A549 (cell line): ENCODE measurements around the gene GHR. TPM values are rescaled to one million over a fixed set of nuclear protein-coding genes. Genes with fewer than 3 reads are reported as not detected.

ENCODE experiments used
- ATAC-seq, 2 experiments: fragments of 200-7000 bp in 1 of 2; fragments of >200 bp in 1 of 2; cut with Nextera tagmentation in 1 of 2; cut with Tn5 transposase in 1 of 2; 3 replicates each; pipeline versions ENCODE4 v1.8.0 to v1.9.1; 2018 to 2020; ENCODE audit warnings: mild to moderate bottlenecking in 1 of 2, moderate library complexity in 1 of 2
- CTCF ChIA-PET: fragments of 300-600 bp; sonication (Branson Sonifier 250); formaldehyde crosslinking; extraction: SDS; loops from one replicate; lab custom pipeline; 2021; ENCODE audit warnings: antibody characterized with exemption, inconsistent platforms; lab: Yijun Ruan, JAX
- POLR2A ChIA-PET: fragments of 350-600 bp; formaldehyde crosslinking; extraction: SDS; loops from one replicate; lab custom pipeline; 2021; ENCODE audit warnings: antibody characterized with exemption, inconsistent platforms; lab: Yijun Ruan, JAX
- DNase-seq, 2 experiments: peaks; one replicate each; pipeline versions ENCODE4 v3.0.0 to v3.0.0-alpha.2; 2011 to 2016; ENCODE audit warnings: low read depth in 1 of 2, low spot score in 1 of 2
- FAIRE-seq: peaks from 2 replicates; lab custom pipeline; 2011; peaks lifted over from hg19 to GRCh38; lab: Jason Lieb, UNC
- H3K27ac ChIP-seq, 2 experiments: fragments of >200 bp; sonication (Bioruptor Twin); formaldehyde crosslinking; 3 replicates each; pipeline ENCODE4 v1.5.1; 2016 to 2017
- H3K4me1 ChIP-seq: fragments of >200 bp; sonication (Bioruptor Twin); formaldehyde crosslinking; 3 replicates; pipeline ENCODE4 v1.6.1; 2016
- H3K4me2 ChIP-seq: fragments of >200 bp; sonication (Bioruptor Twin); formaldehyde crosslinking; 3 replicates; pipeline ENCODE4 v1.6.1; 2016
- H3K4me3 ChIP-seq: fragments of >200 bp; sonication (Bioruptor Twin); formaldehyde crosslinking; 3 replicates; pipeline ENCODE4 v1.5.1; 2016
- H3K9me3 ChIP-seq: fragments of >200 bp; sonication (Bioruptor Twin); formaldehyde crosslinking; 3 replicates; pipeline ENCODE4 v1.6.1; 2016
- EHF ChIP-seq: fragments of 250-450 bp; sonication (Bioruptor Pico); IDR thresholded peaks from 2 replicates; pipeline ENCODE4 v1.5.0; 2020; ENCODE audit warnings: mild to moderate bottlenecking
- ESRRA ChIP-seq: fragments of 150-350 bp; IDR thresholded peaks from 2 replicates; pipeline ENCODE4 v1.6.1; 2014; ENCODE audit warnings: mild to moderate bottlenecking, low read length, borderline replicate concordance
- FOSB ChIP-seq: fragments of 250-450 bp; sonication (Bioruptor Pico); IDR thresholded peaks from 2 replicates; pipeline ENCODE4 v1.5.0; 2020; ENCODE audit warnings: mild to moderate bottlenecking, moderate library complexity
- FOSL2 ChIP-seq, 2 experiments: fragments of 450-650 bp in 1 of 2; fragments of >200 bp in 1 of 2; sonication (Bioruptor Twin) in 1 of 2; formaldehyde crosslinking; IDR thresholded peaks; 2 replicates each; pipeline versions ENCODE4 v1.5.0 to v1.6.1; 2016 to 2020; ENCODE audit warnings: mild to moderate bottlenecking in 1 of 2, moderate library complexity in 1 of 2
- FOXS1 ChIP-seq: fragments of 250-450 bp; sonication (Bioruptor Pico); IDR thresholded peaks from 2 replicates; pipeline ENCODE4 v1.5.0; 2020; ENCODE audit warnings: mild to moderate bottlenecking, moderate library complexity
- GATA3 ChIP-seq: IDR thresholded peaks from 2 replicates; pipeline ENCODE4 v1.6.1; 2012; ENCODE audit warnings: borderline replicate concordance
- HDAC2 ChIP-seq: fragments of 200-600 bp; sonication (generic); IDR thresholded peaks from 2 replicates; pipeline ENCODE4 v1.6.1; 2016
- HEYL ChIP-seq: fragments of 250-450 bp; sonication (Bioruptor Pico); IDR thresholded peaks from 2 replicates; pipeline ENCODE4 v1.8.0; 2021; ENCODE audit warnings: mild to moderate bottlenecking, moderate library complexity
- HOXA7 ChIP-seq: fragments of 250-450 bp; sonication (Bioruptor Pico); IDR thresholded peaks from 2 replicates; pipeline ENCODE4 v1.5.0; 2020; ENCODE audit warnings: mild to moderate bottlenecking, moderate library complexity
- HOXB13 ChIP-seq: fragments of 250-450 bp; sonication (Bioruptor Pico); IDR thresholded peaks from 2 replicates; pipeline ENCODE4 v1.5.0; 2020; ENCODE audit warnings: low read depth, mild to moderate bottlenecking, moderate library complexity
- HOXB5 ChIP-seq: fragments of 250-450 bp; sonication (Bioruptor Pico); IDR thresholded peaks from 2 replicates; pipeline ENCODE4 v1.5.0; 2020; ENCODE audit warnings: mild to moderate bottlenecking, moderate library complexity
- KDM5A ChIP-seq: fragments of 200-600 bp; sonication (generic); IDR thresholded peaks from 2 replicates; pipeline ENCODE4 v1.6.1; 2016; ENCODE audit warnings: antibody characterized with exemption, mild to moderate bottlenecking
- NPAS2 ChIP-seq: fragments of 250-450 bp; sonication (Bioruptor Pico); IDR thresholded peaks from 2 replicates; pipeline ENCODE4 v1.8.0; 2022; ENCODE audit warnings: mild to moderate bottlenecking, moderate library complexity, borderline replicate concordance
- NR3C1 ChIP-seq: fragments of >200 bp; sonication (Bioruptor Twin); formaldehyde crosslinking; IDR thresholded peaks from 3 replicates; pipeline ENCODE4 v1.6.1; 2017
- POLR2A ChIP-seq: IDR thresholded peaks from 2 replicates; pipeline ENCODE4 v1.6.1; 2012; ENCODE audit warnings: mild to moderate bottlenecking, low read length
- RAD21 ChIP-seq, 2 experiments: fragments of >200 bp in 1 of 2; sonication (Bioruptor Twin) in 1 of 2; formaldehyde crosslinking in 1 of 2; IDR thresholded peaks in 1 of 2; conservative IDR thresholded peaks in 1 of 2; 2 replicates in 1 of 2; 3 replicates in 1 of 2; pipeline ENCODE4 v1.6.1; 2012 to 2018; ENCODE audit warnings: inconsistent platforms in 1 of 2
- RARB ChIP-seq: fragments of 250-450 bp; sonication (Bioruptor Pico); IDR thresholded peaks from 2 replicates; pipeline ENCODE4 v1.8.0; 2021; ENCODE audit warnings: mild to moderate bottlenecking, moderate library complexity
- WGBS: methylation state at CpG from one replicate; pipeline ENCODE4 v1.1.6; 2017; ENCODE audit errors: missing lambda C conversion rate; 5-methylcytosine and 5-hydroxymethylcytosine counted together
- polyA plus RNA-seq, 4 experiments: library from polyadenylated mRNA; depleted of rRNA in 3 of 4; stranded (reverse); fragments of >200 nt; fragmentation: RNase III in 1 of 4; extraction: RNeasy Plus Mini Kit Qiagen cat#74134 plus additional on column Dnase treatment in 1 of 4; gene quantifications; 2 replicates in 3 of 4; 3 replicates in 1 of 4; pipeline ENCODE4 v1.2.3, GENCODE V29; 2011 to 2017
- TF ChIP-seq, protein P1 (sequence below): fragments of 150-350 bp; IDR thresholded peaks from 2 replicates; pipeline ENCODE4 v1.6.1; 2014; ENCODE audit warnings: low read depth, mild to moderate bottlenecking, low read length
- TF ChIP-seq, protein P2 (sequence below): IDR thresholded peaks from 2 replicates; pipeline ENCODE4 v1.6.1; 2012
- TF ChIP-seq, protein P3 (sequence below): fragments of >200 bp; sonication (Bioruptor Twin); formaldehyde crosslinking; IDR thresholded peaks from 2 replicates; pipeline ENCODE4 v1.6.1; 2016
- TF ChIP-seq, protein P4 (sequence below): IDR thresholded peaks from 2 replicates; pipeline ENCODE4 v1.6.1; 2012
- TF ChIP-seq, protein P5 (sequence below): fragments of 450-650 bp; IDR thresholded peaks from 2 replicates; pipeline ENCODE4 v1.6.1; 2014; ENCODE audit warnings: antibody characterized with exemption
- TF ChIP-seq, protein P6 (sequence below): fragments of >200 bp; sonication (Bioruptor Twin); formaldehyde crosslinking; IDR thresholded peaks from 3 replicates; pipeline ENCODE4 v1.5.1; 2016
- TF ChIP-seq, protein P7 (sequence below): fragments of 250-450 bp; sonication (Bioruptor Pico); IDR thresholded peaks from 2 replicates; pipeline ENCODE4 v1.5.0; 2020; ENCODE audit warnings: low read depth, mild to moderate bottlenecking, moderate library complexity

Gene GHR
- polyA plus RNA-seq, 2 of the 4 experiments (the other 2 are of a cell fraction) = 0.05 TPM; not detected in 1

DNA sequence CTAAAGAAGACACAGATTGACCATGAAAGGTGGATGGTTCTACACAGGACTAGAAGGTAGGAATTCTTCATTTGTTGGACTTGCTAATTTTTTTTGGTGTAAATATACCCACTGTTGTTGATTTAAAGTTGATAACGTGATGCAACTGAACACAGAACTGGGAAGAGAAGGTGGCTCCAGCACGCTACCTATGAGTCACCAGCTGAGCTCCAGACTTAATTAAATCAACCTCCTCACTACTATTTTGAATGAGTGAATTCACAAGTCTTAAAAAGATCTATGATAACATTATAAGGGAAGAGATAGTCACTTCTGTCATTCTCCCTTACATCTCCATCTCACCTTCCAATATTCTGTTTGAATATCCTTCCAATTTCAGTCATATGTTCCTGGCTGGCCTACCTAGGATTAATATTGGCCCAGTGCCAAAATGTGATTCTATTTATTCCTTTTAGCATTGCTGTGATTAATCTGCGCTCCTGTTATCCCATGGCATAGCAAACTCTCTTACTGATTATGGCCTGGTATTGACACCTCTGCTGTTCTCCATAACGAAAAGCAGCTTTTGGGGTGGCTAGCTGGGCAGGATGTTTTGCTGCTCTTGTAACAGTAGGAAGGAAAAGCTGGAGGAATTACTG, 197.5 kb downstream of the GHR start:
- Histone ChIP-seq H3K27ac (no peak overlapping the region), H3K4me2 (no peak overlapping the region), H3K4me1 (no peaks in the 10 kb centered on the region), H3K9me3 (no peaks in the 10 kb centered on the region), H3K4me3 (no peak overlapping the region)
- ChIA-PET CTCF (no interaction called here), POLR2A (no interaction called here)
- TF ChIP-seq FOSL2 (IDR thresholded peaks at IDR 0.05) (no peak), FOSL2 (CRISPR knock-in tag; IDR thresholded peaks at IDR 0.05) (peak; percentile 3; the same call in 1 of the 2 replicates), FOSB (CRISPR knock-in tag) (no peak)
- FAIRE-seq (no peak), DNase-seq (no peak), ATAC-seq (no peak)
- WGBS = 9% methylated on average over 4 of the region's 4 CpGs

DNA sequence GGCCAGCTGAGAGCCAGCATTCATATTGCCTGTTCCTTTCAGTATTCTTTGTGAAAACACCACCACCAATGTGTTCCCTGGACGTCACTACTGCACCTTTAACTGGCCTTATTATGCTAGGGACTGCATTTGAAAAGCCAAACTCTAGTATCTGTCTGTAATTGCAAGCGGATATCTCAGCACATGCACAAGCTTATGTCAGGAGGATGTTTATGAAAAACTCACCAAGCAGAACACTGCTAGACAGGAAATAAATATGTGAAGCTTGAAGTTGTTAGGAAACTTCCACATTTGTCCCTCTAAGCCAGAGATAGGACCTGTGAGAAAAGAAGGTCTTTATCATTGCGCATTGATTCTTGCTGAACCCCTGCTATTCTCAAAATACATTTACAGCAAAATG, 198.0 kb downstream of the GHR start:
- POLR2A ChIA-PET = no interaction called here
- 31% methylated on average over 3 of the region's 3 CpGs for WGBS
- ATAC-seq = no peak
- H3K27ac ChIP-seq = no peak overlapping the region
- H3K9me3 ChIP-seq = no peaks in the 10 kb centered on the region
- TF ChIP-seq, protein P1, sequence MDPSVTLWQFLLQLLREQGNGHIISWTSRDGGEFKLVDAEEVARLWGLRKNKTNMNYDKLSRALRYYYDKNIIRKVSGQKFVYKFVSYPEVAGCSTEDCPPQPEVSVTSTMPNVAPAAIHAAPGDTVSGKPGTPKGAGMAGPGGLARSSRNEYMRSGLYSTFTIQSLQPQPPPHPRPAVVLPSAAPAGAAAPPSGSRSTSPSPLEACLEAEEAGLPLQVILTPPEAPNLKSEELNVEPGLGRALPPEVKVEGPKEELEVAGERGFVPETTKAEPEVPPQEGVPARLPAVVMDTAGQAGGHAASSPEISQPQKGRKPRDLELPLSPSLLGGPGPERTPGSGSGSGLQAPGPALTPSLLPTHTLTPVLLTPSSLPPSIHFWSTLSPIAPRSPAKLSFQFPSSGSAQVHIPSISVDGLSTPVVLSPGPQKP = no peak
- TF ChIP-seq, protein P2, sequence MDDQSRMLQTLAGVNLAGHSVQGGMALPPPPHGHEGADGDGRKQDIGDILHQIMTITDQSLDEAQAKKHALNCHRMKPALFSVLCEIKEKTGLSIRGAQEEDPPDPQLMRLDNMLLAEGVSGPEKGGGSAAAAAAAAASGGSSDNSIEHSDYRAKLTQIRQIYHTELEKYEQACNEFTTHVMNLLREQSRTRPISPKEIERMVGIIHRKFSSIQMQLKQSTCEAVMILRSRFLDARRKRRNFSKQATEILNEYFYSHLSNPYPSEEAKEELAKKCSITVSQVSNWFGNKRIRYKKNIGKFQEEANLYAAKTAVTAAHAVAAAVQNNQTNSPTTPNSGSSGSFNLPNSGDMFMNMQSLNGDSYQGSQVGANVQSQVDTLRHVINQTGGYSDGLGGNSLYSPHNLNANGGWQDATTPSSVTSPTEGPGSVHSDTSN = no peak
- TF ChIP-seq, protein P3, sequence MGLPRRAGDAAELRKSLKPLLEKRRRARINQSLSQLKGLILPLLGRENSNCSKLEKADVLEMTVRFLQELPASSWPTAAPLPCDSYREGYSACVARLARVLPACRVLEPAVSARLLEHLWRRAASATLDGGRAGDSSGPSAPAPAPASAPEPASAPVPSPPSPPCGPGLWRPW = no peak
- TF ChIP-seq FOXS1 (CRISPR knock-in tag) = no peak
- H3K4me2 ChIP-seq = no peak overlapping the region
- CTCF ChIA-PET = no interaction called here
- H3K4me3 ChIP-seq = no peak overlapping the region
- FAIRE-seq = no peak
- DNase-seq = no peak
- H3K4me1 ChIP-seq = no peaks in the 10 kb centered on the region

DNA sequence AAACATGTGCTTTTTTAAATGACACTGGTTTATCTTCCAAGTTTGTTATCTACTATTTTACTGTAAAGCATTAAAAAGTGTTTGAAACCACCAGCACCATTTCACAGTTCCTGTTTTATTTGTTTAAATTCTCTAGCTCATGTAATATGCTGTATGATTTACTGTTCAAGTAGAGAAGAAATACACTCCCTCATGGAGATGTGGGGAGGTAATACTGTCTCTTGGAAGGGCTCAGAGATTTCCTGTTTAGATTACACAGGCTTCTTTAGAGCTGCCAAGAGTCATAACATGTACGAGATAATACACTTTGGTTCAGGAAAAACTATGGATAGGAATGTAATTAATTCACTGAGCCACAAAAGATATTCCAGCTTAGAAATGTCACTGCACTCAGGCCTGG, 198.4 kb downstream of the GHR start:
- ChIA-PET POLR2A (no interaction called here), CTCF (no interaction called here)
- 16% methylated on average over 1 of the region's 1 CpG for WGBS
- no peak overlapping the region for H3K4me2 ChIP-seq
- H3K4me3 ChIP-seq = no peak overlapping the region
- FAIRE-seq = no peak
- TF ChIP-seq ESRRA (no peak), KDM5A (no peak), RAD21 (conservative IDR thresholded peaks at IDR 0.05 in 1 of 2, IDR thresholded peaks at IDR 0.05 in 1 of 2) (no peak), NR3C1 (no peak), HEYL (no peak), HOXA7 (CRISPR knock-in tag) (no peak), GATA3 (no peak), POLR2A (no peak), HOXB5 (CRISPR knock-in tag) (no peak)
- TF ChIP-seq, protein P4, sequence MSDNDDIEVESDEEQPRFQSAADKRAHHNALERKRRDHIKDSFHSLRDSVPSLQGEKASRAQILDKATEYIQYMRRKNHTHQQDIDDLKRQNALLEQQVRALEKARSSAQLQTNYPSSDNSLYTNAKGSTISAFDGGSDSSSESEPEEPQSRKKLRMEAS = no peak
- TF ChIP-seq, protein P5, sequence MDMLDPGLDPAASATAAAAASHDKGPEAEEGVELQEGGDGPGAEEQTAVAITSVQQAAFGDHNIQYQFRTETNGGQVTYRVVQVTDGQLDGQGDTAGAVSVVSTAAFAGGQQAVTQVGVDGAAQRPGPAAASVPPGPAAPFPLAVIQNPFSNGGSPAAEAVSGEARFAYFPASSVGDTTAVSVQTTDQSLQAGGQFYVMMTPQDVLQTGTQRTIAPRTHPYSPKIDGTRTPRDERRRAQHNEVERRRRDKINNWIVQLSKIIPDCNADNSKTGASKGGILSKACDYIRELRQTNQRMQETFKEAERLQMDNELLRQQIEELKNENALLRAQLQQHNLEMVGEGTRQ = no peak
- no peak for DNase-seq
- H3K9me3 ChIP-seq = no peaks in the 10 kb centered on the region
- H3K27ac ChIP-seq = no peak overlapping the region
- no peak for ATAC-seq
- H3K4me1 ChIP-seq = no peaks in the 10 kb centered on the region

DNA sequence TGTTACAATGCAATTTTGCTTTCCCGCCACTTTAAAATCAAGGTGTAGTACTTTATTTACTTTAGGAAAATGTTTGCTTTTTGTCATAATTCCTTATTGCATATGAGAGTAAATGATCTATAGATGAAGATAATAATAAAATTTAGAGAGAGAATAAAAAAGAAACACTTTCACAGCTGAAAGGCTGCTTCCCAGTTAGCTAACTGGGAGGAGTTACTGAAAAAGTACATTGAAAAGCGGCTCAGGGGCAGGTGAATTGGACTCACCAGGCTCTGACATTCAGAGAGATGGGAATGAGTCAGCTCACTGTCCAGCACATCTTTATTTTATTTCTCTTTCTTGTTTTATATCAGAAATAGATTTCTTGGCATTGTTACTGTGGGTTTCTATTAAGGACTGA, 201.7 kb downstream of the GHR start:
- no peak for FAIRE-seq
- POLR2A ChIA-PET = no interaction called here

More for the DNA sequence above, 201.7 kb downstream of the GHR start:
- no peaks in the 10 kb centered on the region for H3K9me3 ChIP-seq
- no peak overlapping the region for H3K4me3 ChIP-seq
- no peak overlapping the region for H3K4me2 ChIP-seq
- CTCF ChIA-PET = no interaction called here
- 39% methylated on average over 2 of the region's 2 CpGs for WGBS
- ATAC-seq = no peak
- no peak overlapping the region for H3K27ac ChIP-seq
- DNase-seq = no peak
- no peaks in the 10 kb centered on the region for H3K4me1 ChIP-seq
- TF ChIP-seq FOSL2 (IDR thresholded peaks at IDR 0.05) = no peak
- no peak for TF ChIP-seq FOSL2 (CRISPR knock-in tag; IDR thresholded peaks at IDR 0.05)
- TF ChIP-seq EHF (CRISPR knock-in tag) = no peak
- TF ChIP-seq, protein P6, sequence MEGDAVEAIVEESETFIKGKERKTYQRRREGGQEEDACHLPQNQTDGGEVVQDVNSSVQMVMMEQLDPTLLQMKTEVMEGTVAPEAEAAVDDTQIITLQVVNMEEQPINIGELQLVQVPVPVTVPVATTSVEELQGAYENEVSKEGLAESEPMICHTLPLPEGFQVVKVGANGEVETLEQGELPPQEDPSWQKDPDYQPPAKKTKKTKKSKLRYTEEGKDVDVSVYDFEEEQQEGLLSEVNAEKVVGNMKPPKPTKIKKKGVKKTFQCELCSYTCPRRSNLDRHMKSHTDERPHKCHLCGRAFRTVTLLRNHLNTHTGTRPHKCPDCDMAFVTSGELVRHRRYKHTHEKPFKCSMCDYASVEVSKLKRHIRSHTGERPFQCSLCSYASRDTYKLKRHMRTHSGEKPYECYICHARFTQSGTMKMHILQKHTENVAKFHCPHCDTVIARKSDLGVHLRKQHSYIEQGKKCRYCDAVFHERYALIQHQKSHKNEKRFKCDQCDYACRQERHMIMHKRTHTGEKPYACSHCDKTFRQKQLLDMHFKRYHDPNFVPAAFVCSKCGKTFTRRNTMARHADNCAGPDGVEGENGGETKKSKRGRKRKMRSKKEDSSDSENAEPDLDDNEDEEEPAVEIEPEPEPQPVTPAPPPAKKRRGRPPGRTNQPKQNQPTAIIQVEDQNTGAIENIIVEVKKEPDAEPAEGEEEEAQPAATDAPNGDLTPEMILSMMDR = no peak
- TF ChIP-seq, protein P7, sequence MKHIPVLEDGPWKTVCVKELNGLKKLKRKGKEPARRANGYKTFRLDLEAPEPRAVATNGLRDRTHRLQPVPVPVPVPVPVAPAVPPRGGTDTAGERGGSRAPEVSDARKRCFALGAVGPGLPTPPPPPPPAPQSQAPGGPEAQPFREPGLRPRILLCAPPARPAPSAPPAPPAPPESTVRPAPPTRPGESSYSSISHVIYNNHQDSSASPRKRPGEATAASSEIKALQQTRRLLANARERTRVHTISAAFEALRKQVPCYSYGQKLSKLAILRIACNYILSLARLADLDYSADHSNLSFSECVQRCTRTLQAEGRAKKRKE (CRISPR knock-in tag) = no peak
- TF ChIP-seq FOXS1 (CRISPR knock-in tag) = no peak
- no peak for TF ChIP-seq HDAC2
- no peak for TF ChIP-seq RARB (CRISPR knock-in tag)
- no peak for TF ChIP-seq NPAS2 (CRISPR knock-in tag)
- no peak for TF ChIP-seq HOXB13 (CRISPR knock-in tag)
